Liver (tissue), 3 donors: ENCODE data around the gene PKP1.

Experiments used
- ATF3 ChIP-seq: IDR thresholded peaks from 2 replicates; pipeline ENCODE4 v1.6.1; 2016; ENCODE audit warnings: antibody characterized with exemption
- CTCF ChIP-seq: fragments of 150-350 bp; IDR thresholded peaks from 2 replicates; pipeline ENCODE4 v1.5.1; 2017; ENCODE audit warnings: improper control_type of control experiment, low read depth, low read length; ENCODE audit not compliant: missing input control
- FOXA1 ChIP-seq: IDR thresholded peaks from 2 replicates; pipeline ENCODE4 v1.6.1; 2016; ENCODE audit warnings: antibody characterized with exemption
- GABPA ChIP-seq, 2 donors: IDR thresholded peaks in 1 of 2; conservative IDR thresholded peaks in 1 of 2; 2 replicates each; pipeline ENCODE4 v1.6.1; 2016; ENCODE audit warnings: antibody characterized with exemption in 2 of 2, mild to moderate bottlenecking in 1 of 2, moderate library complexity in 1 of 2
- HNF4A ChIP-seq, 2 donors: conservative IDR thresholded peaks; 2 replicates each; pipeline ENCODE4 v1.6.1; 2016; ENCODE audit warnings: antibody characterized with exemption in 2 of 2, mild to moderate bottlenecking in 2 of 2
- HNF4G ChIP-seq: IDR thresholded peaks from 2 replicates; pipeline ENCODE4 v1.6.1; 2016; ENCODE audit warnings: antibody characterized with exemption
- JUND ChIP-seq, 2 donors: IDR thresholded peaks; 2 replicates each; pipeline ENCODE4 v1.6.1; 2016; ENCODE audit warnings: antibody characterized with exemption in 2 of 2
- MAX ChIP-seq: IDR thresholded peaks from 2 replicates; pipeline ENCODE4 v1.6.1; 2016; ENCODE audit warnings: antibody characterized with exemption
- RAD21 ChIP-seq, 2 donors: IDR thresholded peaks; 2 replicates each; pipeline ENCODE4 v1.6.1; 2016; ENCODE audit warnings: antibody characterized with exemption in 2 of 2, mild to moderate bottlenecking in 2 of 2
- REST ChIP-seq: IDR thresholded peaks from 2 replicates; pipeline ENCODE4 v1.6.1; 2016; ENCODE audit warnings: antibody characterized with exemption, mild to moderate bottlenecking
- RXRA ChIP-seq, 2 donors: IDR thresholded peaks; 2 replicates each; pipeline ENCODE4 v1.6.1; 2017 to 2018; ENCODE audit warnings: antibody characterized with exemption in 2 of 2, mild to moderate bottlenecking in 1 of 2
- TAF1 ChIP-seq: conservative IDR thresholded peaks from 2 replicates; pipeline ENCODE4 v1.6.1; 2016; ENCODE audit warnings: antibody characterized with exemption, mild to moderate bottlenecking
- YY1 ChIP-seq: IDR thresholded peaks from 2 replicates; pipeline ENCODE4 v1.6.1; 2016; ENCODE audit warnings: antibody characterized with exemption, mild to moderate bottlenecking
- ZBTB33 ChIP-seq: IDR thresholded peaks from 2 replicates; pipeline ENCODE4 v1.6.1; 2016; ENCODE audit warnings: antibody characterized with exemption
- donor health status: healthy.
- donor health status: healthy.

- TF ChIP-seq CTCF = no peak
- no peak for TF ChIP-seq FOXA1
- TF ChIP-seq YY1 = no peak
- no peak for TF ChIP-seq ZBTB33
- TF ChIP-seq GABPA (IDR thresholded peaks at IDR 0.05 in 1 of 2, conservative IDR thresholded peaks at IDR 0.05 in 1 of 2) = no peak
- TF ChIP-seq ATF3 = no peak
- TF ChIP-seq RAD21 (IDR thresholded peaks at IDR 0.05) = no peak
- no peak for TF ChIP-seq REST
- no peak for TF ChIP-seq TAF1
- TF ChIP-seq HNF4A (conservative IDR thresholded peaks at IDR 0.05) = no peak
- TF ChIP-seq MAX = no peak
- no peak for TF ChIP-seq JUND (IDR thresholded peaks at IDR 0.05)
- TF ChIP-seq RXRA (IDR thresholded peaks at IDR 0.05) = no peak
- TF ChIP-seq HNF4G = no peak
Observed at GRCh38 chr1:201290551-201290950, 7.2 kb downstream of the PKP1 start.
